GM18861 (cell line): ENCODE measurements around the gene ACOXL.

Experiments used
- ATAC-seq: cut with Tn5 transposase; IDR thresholded peaks from one replicate; pipeline ENCODE4 v1.9.1; 2021; ENCODE audit not compliant: unreplicated experiment

The ACOXL gene

GRCh38 chr2:110819711-110820110, 87.3 kb downstream of the ACOXL start:
- ATAC-seq, result no peak

- no peak for ATAC-seq
These were observed 87.8 kb downstream of the ACOXL start for GRCh38 chr2:110820128-110820527.

- ATAC-seq, result no peak
These were observed 90.8 kb downstream of the ACOXL start for GRCh38 chr2:110823165-110823564.

GRCh38 chr2:110827511-110827910, 95.1 kb downstream of the ACOXL start:
- no peak for ATAC-seq

- no peak for ATAC-seq
These were observed 96.0 kb downstream of the ACOXL start for GRCh38 chr2:110828330-110828729.

GRCh38 chr2:110829413-110830146, 97.2 kb downstream of the ACOXL start:
- no peak for ATAC-seq

- no peak for ATAC-seq
These were observed 100.4 kb downstream of the ACOXL start for GRCh38 chr2:110832740-110833139.

- no peak for ATAC-seq
These were observed 101.9 kb downstream of the ACOXL start for GRCh38 chr2:110834134-110834827.

- no peak for ATAC-seq
These were observed 104.3 kb downstream of the ACOXL start for GRCh38 chr2:110836671-110837070.

- no peak for ATAC-seq
These were observed 105.4 kb downstream of the ACOXL start for GRCh38 chr2:110837446-110838409.

GRCh38 chr2:110838657-110839384, 106.4 kb downstream of the ACOXL start:
- ATAC-seq, result no peak

GRCh38 chr2:110840508-110840907, 108.1 kb downstream of the ACOXL start:
- no peak for ATAC-seq

- no peak for ATAC-seq
These were observed 109.7 kb downstream of the ACOXL start for GRCh38 chr2:110842048-110842447.

- no peak for ATAC-seq
These were observed 111.1 kb downstream of the ACOXL start for GRCh38 chr2:110843496-110843895.

GRCh38 chr2:110843959-110844510, 111.7 kb downstream of the ACOXL start:
- no peak for ATAC-seq

- no peak for ATAC-seq
These were observed 115.3 kb downstream of the ACOXL start for GRCh38 chr2:110847651-110848050.

GRCh38 chr2:110848071-110848470, 115.7 kb downstream of the ACOXL start:
- ATAC-seq, result no peak

GRCh38 chr2:110848519-110849030, 116.2 kb downstream of the ACOXL start:
- ATAC-seq, result no peak

GRCh38 chr2:110851531-110851930, 119.2 kb downstream of the ACOXL start:
- ATAC-seq, result no peak

- no peak for ATAC-seq
These were observed 119.7 kb downstream of the ACOXL start for GRCh38 chr2:110852051-110852450.
